ENCODE data around the gene RBBP5. TPM values are rescaled to one million over a fixed set of nuclear protein-coding genes. Genes with fewer than 3 reads are reported as not detected.

Gene RBBP5
- total RNA-seq, 4 donors from 2014 or later = 8.6 to 13.3 (median 12.0) TPM

DNA sequence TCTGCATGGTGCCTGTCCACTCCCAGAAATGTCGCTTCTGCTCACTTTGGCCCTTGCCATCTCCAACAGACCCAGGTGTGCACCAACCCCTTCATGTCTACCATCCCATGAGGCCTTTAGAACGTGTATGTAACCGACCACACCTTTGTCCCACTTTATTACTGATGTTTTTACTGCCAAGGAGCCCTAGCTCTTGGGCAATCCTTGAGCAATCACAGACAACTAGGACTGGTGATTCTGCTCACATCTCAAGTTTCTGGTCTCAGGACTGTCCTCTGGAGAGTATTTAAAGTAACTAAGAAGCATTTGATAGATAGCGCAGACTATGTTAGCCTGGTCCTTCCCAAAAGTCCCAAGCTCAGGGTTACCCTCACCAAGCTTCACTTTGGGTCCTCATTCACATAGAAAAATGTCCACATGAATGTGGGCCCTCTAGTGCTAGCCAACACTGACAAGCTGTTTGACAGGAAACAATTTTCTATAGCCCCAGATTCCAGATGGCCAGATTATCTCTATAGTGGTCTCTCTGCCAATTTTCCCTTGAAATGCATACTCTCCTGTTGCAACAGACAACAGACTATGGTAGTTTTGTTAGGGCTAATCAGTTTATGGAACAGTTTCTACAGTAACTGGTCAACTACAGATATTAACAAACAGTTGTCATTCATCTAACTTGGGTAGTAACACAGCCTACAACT, 30.6 kb downstream of the RBBP5 start:
- peaks cover 52 to 98% (median 89%) of the 10 kb centered on the region in 4 donors for H3K36me3 ChIP-seq
- intact Hi-C loops (cut with DNase I) = no loop called here

DNA sequence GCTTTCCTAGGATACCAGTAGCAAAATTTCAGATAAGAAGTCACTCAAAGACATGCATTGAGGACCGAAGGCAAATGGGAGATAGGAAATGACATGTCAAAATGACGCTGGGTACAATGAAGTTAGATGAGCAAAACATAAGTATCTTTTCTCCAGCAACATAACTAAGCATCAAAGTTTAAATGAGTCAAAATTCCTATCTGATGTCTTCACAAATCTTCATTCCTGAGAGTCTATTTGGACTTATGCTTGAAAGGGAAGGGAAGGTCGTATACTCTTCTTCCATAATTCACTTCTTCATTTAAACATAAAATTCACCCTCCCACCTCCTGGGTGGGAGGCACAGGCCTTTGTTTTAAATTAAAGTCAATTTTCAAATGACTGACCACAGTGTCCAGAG, 33.4 kb downstream of the RBBP5 start:
- H3K4me3 ChIP-seq = no peak overlapping the region
- intact Hi-C loops (cut with DNase I) = no loop called here
- H3K9me3 ChIP-seq = no peaks in the 10 kb centered on the region
- H3K4me1 ChIP-seq = no peaks in the 10 kb centered on the region
- no peak overlapping the region for H3K27ac ChIP-seq (replicated peaks in 1 of 4)
- H3K27me3 ChIP-seq = no peaks in the 10 kb centered on the region
- peaks cover 48 to 98% (median 84%) of the 10 kb centered on the region in 4 donors for H3K36me3 ChIP-seq
- 77% methylated on average over 3 of the region's 3 CpGs for WGBS
- no peak for DNase-seq (ENCODE audit: extremely low spot score)
- TF ChIP-seq, protein P1, sequence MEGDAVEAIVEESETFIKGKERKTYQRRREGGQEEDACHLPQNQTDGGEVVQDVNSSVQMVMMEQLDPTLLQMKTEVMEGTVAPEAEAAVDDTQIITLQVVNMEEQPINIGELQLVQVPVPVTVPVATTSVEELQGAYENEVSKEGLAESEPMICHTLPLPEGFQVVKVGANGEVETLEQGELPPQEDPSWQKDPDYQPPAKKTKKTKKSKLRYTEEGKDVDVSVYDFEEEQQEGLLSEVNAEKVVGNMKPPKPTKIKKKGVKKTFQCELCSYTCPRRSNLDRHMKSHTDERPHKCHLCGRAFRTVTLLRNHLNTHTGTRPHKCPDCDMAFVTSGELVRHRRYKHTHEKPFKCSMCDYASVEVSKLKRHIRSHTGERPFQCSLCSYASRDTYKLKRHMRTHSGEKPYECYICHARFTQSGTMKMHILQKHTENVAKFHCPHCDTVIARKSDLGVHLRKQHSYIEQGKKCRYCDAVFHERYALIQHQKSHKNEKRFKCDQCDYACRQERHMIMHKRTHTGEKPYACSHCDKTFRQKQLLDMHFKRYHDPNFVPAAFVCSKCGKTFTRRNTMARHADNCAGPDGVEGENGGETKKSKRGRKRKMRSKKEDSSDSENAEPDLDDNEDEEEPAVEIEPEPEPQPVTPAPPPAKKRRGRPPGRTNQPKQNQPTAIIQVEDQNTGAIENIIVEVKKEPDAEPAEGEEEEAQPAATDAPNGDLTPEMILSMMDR (IDR thresholded peaks at IDR 0.05) = no peak
- TF ChIP-seq POLR2A (IDR thresholded peaks at IDR 0.05; ENCODE audit: low read depth) (no peak), POLR2AphosphoS5 (IDR thresholded peaks at IDR 0.05) (no peak), EP300 (IDR thresholded peaks at IDR 0.05) (no peak)

More for the DNA sequence above, 30.6 kb downstream of the RBBP5 start:
- TF ChIP-seq POLR2AphosphoS5 (IDR thresholded peaks at IDR 0.05) = no peak
- TF ChIP-seq, protein P1 (IDR thresholded peaks at IDR 0.05) = no peak
- no peak for TF ChIP-seq POLR2A (IDR thresholded peaks at IDR 0.05; ENCODE audit: low read depth)
- TF ChIP-seq EP300 (IDR thresholded peaks at IDR 0.05) = no peak
- no peaks in the 10 kb centered on the region for H3K27me3 ChIP-seq
- no peak overlapping the region for H3K4me3 ChIP-seq
- no peak for DNase-seq (ENCODE audit: extremely low spot score)
- no peak overlapping the region for H3K27ac ChIP-seq (replicated peaks in 1 of 4)
- no peaks in the 10 kb centered on the region for H3K4me1 ChIP-seq
- WGBS = 94% methylated on average over 4 of the region's 4 CpGs
- no peaks in the 10 kb centered on the region for H3K9me3 ChIP-seq

DNA sequence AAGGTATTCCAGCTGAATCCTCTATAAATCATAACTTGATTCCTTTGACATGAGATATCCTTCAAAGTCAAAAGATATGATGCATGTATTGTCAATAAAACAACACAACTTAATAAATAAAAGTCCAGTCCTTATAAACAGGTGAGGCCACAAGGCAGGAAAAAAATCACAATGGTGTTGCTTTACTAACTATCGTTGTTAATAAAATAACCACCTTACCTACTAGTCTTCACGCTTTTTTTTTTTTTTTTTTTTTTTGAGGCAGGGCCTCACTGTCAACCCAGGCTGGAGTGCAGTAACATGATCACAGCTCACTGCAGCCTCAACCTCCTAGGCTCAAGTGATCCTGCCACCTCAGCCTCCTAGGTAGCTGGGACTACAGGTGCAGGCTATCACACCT, 37.4 kb downstream of the RBBP5 start, which contains the start of gene TMEM81:
Gene TMEM81, minus strand, starts transcription at position 101 of the 400 bp plus-strand sequence. CDS start 140 bp downstream, outside the sequence.
- Histone ChIP-seq H3K4me3 (no peak within 1 kb of the TSS), H3K27me3 (no peaks in the 10 kb centered on the region), H3K4me1 (no peaks in the 10 kb centered on the region), H3K9me3 (no peaks in the 10 kb centered on the region), H3K27ac (replicated peaks in 1 of 4) (no peak within 1 kb of the TSS), H3K36me3 (peaks cover 34 to 74% (median 55%) of the 10 kb centered on the region in 4 donors)
- intact Hi-C loops (cut with DNase I) = no loop called here
- TF ChIP-seq EP300 (IDR thresholded peaks at IDR 0.05) (no peak), POLR2AphosphoS5 (IDR thresholded peaks at IDR 0.05) (no peak), POLR2A (IDR thresholded peaks at IDR 0.05; ENCODE audit: low read depth) (no peak)
- TF ChIP-seq, protein P1 (IDR thresholded peaks at IDR 0.05) = no peak
- 97% methylated on average over 2 of the region's 2 CpGs for WGBS
- no peak for DNase-seq (ENCODE audit: extremely low spot score)

DNA sequence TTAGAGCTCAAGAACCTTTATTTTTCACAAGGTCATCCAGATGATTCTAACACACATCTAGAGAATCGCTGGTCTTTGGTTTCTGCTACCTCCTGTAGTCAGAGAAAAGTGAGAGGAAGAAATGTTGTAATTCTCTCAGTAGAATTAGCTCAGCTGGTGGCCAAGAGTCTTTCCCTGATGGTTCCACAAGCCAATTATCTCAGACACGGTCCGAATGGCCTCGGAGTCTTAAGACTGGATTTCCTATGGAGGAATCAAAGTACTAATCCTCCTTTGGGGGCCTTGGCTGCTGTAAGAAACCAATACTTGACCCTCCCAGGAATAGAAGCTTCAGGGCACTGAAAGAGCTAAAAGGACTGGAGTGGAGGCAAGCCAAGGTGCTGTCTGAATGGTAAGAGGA, 39.3 kb downstream of the RBBP5 start:
- H3K36me3 ChIP-seq = peaks cover 21 to 55% (median 37%) of the 10 kb centered on the region in 4 donors
- 96% methylated on average over 4 of the region's 4 CpGs for WGBS

More for the DNA sequence above, 39.3 kb downstream of the RBBP5 start:
- Histone ChIP-seq H3K27me3 (no peaks in the 10 kb centered on the region), H3K27ac (replicated peaks in 1 of 4) (no peak overlapping the region), H3K9me3 (no peaks in the 10 kb centered on the region), H3K4me1 (peaks cover 0 to 4% (median 0%) of the 10 kb centered on the region in 4 donors), H3K4me3 (no peak overlapping the region)
- intact Hi-C loops (cut with DNase I) = no loop called here
- no peak for TF ChIP-seq POLR2A (IDR thresholded peaks at IDR 0.05; ENCODE audit: low read depth)
- TF ChIP-seq POLR2AphosphoS5 (IDR thresholded peaks at IDR 0.05) = no peak
- TF ChIP-seq EP300 (IDR thresholded peaks at IDR 0.05) = no peak
- TF ChIP-seq, protein P1 (IDR thresholded peaks at IDR 0.05) = no peak
- no peak for DNase-seq (ENCODE audit: extremely low spot score)

All from esophagus muscularis mucosa (tissue), 4 donors.